Hematopoietic multipotent progenitor cell treated with erythropoietin and hydrocortisone succinate and interleukin-3 and kit ligand, for 6 days (in vitro differentiated cells): ENCODE data around the gene GPX2.

ENCODE experiments used
- DNase-seq: peaks from one replicate; pipeline ENCODE4 v3.0.0-alpha.2; 2015

Gene GPX2

DNA sequence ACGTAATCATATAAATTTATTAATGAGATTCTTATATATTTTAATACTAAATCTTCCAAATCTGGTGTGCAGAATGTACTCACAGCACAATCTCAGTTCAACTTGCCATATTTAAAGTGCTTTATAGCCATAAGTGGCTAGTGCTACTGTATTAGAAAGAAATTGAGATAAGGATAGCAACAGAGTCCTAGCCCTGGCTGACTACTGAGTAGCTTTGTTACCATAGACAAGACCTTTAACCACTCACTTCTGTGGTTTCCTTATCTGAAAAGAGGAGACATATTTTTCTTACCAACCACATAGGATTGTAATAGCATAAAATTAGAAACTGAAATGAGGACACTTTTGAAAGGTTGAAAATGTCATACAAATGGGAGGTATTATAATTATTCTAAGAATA lies 30.3 kb downstream of the GPX2 start:
- DNase-seq: peak; percentile 89

DNA sequence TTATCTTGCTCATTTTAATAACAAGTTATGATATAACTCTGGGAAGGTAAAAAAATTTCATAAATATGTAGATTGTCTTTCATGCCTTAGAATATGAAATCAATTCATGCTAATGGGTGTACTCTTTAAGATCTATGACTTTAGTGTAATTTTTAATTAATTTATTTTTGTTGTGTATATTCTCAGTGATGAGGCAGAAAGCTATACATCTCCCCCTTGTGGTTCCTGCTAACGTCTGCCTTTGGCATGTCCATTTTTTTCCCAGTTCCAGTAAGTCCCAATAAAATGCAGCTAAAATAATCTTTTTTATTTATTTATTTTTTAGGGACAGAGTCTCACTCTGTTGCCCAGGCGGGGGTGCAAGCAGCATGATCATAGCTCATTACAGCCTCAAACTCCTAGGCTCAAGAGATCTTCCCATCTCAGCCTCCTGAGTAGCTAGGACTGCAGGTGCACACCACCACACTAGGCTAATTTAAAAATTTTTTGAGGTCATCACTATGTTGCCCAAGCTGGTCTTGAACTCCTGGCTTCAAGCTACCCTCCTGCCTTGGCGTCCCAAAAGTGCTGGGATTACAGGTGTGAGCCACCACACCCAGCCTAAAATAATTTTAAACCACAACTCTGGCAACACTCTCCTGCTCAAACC lies 31.6 kb downstream of the GPX2 start:
- DNase-seq: peak; percentile 65

DNA sequence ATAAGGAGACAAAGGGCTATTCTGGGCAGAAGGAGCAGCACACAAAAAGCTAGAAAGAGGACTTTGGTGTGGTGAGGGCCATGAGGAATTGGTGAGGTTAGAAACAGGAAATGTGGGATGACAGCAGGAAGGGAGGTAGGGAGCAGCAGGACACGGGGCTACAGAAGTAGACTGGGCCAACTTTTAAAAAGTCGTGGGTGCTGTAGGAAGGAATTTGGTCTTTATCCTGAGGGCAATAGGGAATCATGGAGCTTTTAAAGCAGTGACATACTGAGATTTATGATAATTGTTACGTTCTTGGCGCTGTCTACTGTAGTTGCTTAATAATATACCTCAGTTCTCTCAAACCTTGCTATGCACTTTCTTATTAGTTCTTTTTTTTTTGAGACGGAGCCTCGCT lies 36.5 kb downstream of the GPX2 start:
- no peak for DNase-seq

DNA sequence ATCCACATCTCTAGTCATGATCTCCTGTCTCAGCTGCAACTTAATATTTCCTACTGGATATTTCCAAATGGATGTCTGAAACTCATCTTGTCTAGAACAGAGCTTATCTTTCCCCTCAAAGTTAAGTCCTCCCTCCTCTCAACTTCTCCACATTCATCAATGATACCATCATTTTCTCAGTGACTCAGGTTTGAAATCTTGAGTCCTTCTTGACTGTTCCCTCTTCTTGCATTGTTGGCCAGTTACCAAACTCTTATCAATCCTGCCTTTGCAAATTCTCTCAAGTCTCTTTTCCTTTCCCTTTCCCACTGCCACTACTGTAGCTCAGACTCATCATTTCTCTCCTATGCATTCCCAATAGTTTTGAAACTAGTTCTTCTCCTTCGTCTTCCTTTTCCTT lies 42.6 kb downstream of the GPX2 start:
- DNase-seq: peak; percentile 38

DNA sequence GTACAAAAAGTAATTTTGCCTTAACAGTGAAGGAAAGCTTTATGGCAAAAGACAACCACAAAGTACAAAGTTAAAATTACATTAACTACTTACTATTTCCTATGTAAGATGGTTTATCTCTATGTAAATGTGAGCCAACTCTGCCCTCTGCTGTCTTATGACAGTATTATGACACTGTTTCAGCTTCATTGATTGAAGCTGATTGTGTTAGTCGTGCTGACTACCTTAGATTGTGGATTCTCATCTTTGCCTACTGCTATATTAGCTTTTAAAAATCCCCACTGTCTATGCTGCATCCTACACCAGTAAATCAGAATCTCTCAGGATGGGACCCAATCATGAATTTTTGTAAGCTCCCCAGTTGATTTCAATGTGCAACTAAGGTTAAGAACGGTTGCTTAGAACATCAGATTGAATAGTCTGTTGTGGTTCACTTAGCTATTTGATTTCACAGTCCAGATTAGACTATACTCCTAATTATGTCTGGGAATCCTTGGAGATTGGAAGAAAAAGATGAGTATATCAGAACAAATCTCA lies 50.6 kb downstream of the GPX2 start:
- peak; percentile 93 for DNase-seq

DNA sequence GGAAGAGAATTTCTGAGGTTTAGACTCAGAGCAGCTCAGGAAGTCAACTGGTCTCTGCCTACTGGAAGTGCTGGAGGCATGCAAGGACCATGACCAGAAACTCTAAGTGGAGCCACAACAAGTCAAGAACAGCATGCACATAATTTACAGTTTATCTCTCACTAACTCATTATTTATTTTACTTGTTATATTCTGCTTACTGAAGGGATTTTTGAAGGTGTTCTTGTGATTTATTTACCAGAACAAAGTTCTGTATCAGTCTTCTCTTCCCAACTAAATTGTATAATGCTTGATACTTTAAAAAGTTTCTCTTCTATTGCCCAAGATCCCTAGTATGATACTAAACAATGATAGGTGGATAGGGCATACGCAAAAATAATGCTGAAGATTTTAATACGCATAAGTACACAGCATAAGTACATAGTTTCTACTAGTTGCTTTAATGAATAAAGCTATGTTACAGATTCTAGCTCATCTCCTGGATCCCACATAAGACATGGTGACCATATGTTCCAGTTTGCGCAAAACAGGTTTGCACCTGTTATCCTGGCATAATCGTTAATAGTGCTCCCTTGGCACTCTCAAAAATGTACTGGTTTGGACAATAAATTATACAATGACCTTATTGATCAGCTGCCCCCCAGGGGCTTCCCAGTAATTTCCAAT lies 51.2 kb downstream of the GPX2 start:
- no peak for DNase-seq

DNA sequence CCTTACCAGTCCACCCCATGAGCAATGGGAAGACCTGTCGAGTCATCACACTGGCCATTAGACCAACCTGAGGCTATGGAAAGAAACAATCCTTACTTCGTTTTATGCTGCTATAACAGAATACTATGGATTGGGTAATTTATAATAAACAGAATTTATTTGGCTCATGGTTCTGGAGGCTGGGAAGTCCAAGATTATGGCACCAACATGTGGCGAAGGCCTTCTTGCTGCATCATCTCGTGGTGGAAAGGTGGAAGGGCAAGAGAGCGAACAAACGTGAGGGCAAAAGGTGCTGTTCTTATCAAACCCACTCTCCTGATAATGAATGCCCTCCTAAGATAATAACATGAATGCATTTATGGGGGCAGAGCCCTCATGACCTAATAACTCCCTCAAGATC lies 53.2 kb downstream of the GPX2 start:
- no peak for DNase-seq
